Measurements from ENCODE around the gene NEAT1.

DNA sequence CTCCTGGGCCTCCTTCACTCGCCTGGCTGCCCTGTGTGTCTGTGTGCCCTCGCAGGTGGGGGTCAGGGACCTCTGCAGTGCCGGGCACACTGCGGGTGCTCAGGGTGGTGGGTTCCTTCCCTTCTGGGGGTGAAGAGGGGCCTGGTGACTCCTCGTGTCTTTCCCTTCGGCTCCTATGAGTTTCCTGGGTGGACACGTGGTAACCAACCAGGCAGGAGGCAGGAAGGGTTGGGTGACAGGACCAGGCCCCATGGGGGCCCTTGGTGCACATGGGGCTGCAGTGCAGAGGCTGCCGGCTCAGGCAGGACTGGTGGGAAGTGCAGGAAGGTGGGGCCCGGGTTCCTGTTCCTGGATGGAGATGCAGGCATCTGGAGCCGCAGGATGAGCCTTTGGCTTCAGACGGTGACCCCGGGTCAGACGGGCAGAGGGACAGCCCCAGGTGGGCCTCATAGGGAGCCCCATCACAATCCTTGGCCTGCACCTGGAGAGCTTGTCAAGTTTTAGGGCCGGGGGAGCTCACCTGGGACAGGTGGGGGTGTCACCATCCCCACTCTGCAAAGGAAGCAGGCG, 26.6 kb upstream of the NEAT1 start:
- TF ChIP-seq GATA2 (IDR thresholded peaks at IDR 0.05; ENCODE audit: low read depth, low read length) (no peak), GATA3 (IDR thresholded peaks at IDR 0.05; ENCODE audit: low read depth, low read length) (no peak)
